GM19043 (cell line): ENCODE data around the gene PSMC4.
"Not testable (repeated sequence)": the region's sequence is repeated elsewhere in the genome, so short reads cannot be mapped to it uniquely, and the experiment has no call there.

Source experiments
- ATAC-seq: cut with Tn5 transposase; IDR thresholded peaks from one replicate; pipeline ENCODE4 v1.9.1; 2021; ENCODE audit warnings: low read depth; ENCODE audit not compliant: unreplicated experiment

PSMC4 gene

GRCh38 chr19:39943586-39943985 lies 27.4 kb upstream of the PSMC4 start:
- no peak for ATAC-seq

- no peak for ATAC-seq
Measured at GRCh38 chr19:39946532-39946931, 24.4 kb upstream of the PSMC4 start.

GRCh38 chr19:39949026-39949747 lies 21.8 kb upstream of the PSMC4 start:
- ATAC-seq: no peak

- no peak for ATAC-seq
Measured at GRCh38 chr19:39951065-39951650, 19.8 kb upstream of the PSMC4 start.

- ATAC-seq: no peak
Measured at GRCh38 chr19:39951686-39952085, 19.3 kb upstream of the PSMC4 start.

GRCh38 chr19:39953915-39954314 lies 17.1 kb upstream of the PSMC4 start:
- no peak for ATAC-seq

GRCh38 chr19:39957886-39958285 lies 13.1 kb upstream of the PSMC4 start:
- not testable (repeated sequence) for ATAC-seq

- ATAC-seq: not testable (repeated sequence)
Measured at GRCh38 chr19:39958942-39959341, 12.0 kb upstream of the PSMC4 start.

- ATAC-seq: not testable (repeated sequence)
Measured at GRCh38 chr19:39959407-39959806, 11.6 kb upstream of the PSMC4 start.

- ATAC-seq: no peak
Measured at GRCh38 chr19:39963898-39964297, 7.1 kb upstream of the PSMC4 start.

- ATAC-seq: no peak
Measured at GRCh38 chr19:39966617-39967016, 4.3 kb upstream of the PSMC4 start.

GRCh38 chr19:39967561-39967960 lies 3.4 kb upstream of the PSMC4 start:
- no peak for ATAC-seq

- ATAC-seq: no peak
Measured at GRCh38 chr19:39968789-39969188, 2.2 kb upstream of the PSMC4 start.

GRCh38 chr19:39969266-39969665 lies 1.7 kb upstream of the PSMC4 start:
- no peak for ATAC-seq

GRCh38 chr19:39969681-39970424 lies 1.1 kb upstream of the PSMC4 start:
- no peak for ATAC-seq

- ATAC-seq: no peak
Measured at GRCh38 chr19:39970425-39970674, 615 bp upstream of the PSMC4 start.

GRCh38 chr19:39971380-39972035 lies 543 bp downstream of the PSMC4 start:
- no peak for ATAC-seq

- no peak for ATAC-seq
Measured at GRCh38 chr19:39974377-39975155, 3.6 kb downstream of the PSMC4 start.

- ATAC-seq: no peak
Measured at GRCh38 chr19:39982883-39983282, 11.9 kb downstream of the PSMC4 start.

- no peak for ATAC-seq
Measured at GRCh38 chr19:39983695-39984300, 12.8 kb downstream of the PSMC4 start.
